ENCODE data around the gene KIRREL3.

KIRREL3 gene

DNA sequence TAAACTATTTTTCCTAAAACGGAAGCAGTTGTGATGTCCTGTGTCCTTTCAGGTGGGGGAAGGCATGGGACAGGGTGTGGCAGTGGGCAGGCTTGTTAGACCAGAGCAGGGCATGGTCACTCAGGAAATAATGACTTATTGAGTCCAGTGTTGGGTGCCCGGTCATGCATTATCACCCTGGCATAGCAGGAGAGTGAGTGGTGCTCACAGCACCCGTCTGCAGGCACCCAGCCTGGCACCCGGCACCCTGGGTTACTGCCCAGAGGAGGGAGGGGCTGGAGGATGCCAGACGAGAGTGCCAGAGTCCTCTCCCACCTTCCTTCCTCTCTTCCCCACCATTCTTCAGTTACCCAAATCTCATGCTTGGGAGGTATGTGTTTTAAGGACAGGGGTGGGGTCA, 586.0 kb downstream of the KIRREL3 start:
- TF ChIP-seq, protein P1, sequence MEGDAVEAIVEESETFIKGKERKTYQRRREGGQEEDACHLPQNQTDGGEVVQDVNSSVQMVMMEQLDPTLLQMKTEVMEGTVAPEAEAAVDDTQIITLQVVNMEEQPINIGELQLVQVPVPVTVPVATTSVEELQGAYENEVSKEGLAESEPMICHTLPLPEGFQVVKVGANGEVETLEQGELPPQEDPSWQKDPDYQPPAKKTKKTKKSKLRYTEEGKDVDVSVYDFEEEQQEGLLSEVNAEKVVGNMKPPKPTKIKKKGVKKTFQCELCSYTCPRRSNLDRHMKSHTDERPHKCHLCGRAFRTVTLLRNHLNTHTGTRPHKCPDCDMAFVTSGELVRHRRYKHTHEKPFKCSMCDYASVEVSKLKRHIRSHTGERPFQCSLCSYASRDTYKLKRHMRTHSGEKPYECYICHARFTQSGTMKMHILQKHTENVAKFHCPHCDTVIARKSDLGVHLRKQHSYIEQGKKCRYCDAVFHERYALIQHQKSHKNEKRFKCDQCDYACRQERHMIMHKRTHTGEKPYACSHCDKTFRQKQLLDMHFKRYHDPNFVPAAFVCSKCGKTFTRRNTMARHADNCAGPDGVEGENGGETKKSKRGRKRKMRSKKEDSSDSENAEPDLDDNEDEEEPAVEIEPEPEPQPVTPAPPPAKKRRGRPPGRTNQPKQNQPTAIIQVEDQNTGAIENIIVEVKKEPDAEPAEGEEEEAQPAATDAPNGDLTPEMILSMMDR (IDR thresholded peaks at IDR 0.05; ENCODE audit: extremely low read depth, insufficient read depth, missing control alignments): no peak
- in situ Hi-C loops (cut with MboI; ENCODE audit: low pct_unique_long_range_greater_than_20kb, low sequenced_read_pairs, unreplicated experiment): no loop called here
- DNase-seq (ENCODE audit: low spot score): no peak

DNA sequence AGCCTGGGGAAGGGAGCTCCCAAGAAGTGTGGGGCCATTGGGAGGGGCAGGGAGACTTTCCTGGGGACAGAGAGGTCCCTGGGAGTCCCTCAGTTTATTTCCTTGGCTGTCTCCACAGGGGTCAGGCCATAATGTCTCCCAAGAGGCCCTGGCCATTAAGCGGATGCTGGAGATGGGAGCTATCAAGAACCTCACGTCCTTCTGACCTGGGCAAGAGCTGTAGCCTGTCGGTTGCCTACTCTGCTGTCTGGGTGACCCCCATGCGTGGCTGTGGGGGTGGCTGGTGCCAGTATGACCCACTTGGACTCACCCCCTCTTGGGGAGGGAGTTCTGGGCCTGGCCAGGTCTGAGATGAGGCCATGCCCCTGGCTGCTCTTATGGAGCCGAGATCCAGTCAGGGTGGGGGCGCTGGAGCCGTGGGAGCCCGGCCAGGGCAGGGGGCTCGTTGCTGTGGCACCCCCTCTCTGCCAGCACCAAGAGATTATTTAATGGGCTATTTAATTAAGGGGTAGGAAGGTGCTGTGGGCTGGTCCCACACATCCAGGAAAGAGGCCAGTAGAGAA, 586.6 kb downstream of the KIRREL3 start:
- TF ChIP-seq, protein P1 (IDR thresholded peaks at IDR 0.05; ENCODE audit: extremely low read depth, insufficient read depth, missing control alignments): no peak
- DNase-seq (ENCODE audit: low spot score): no peak
- in situ Hi-C loops (cut with MboI; ENCODE audit: low pct_unique_long_range_greater_than_20kb, low sequenced_read_pairs, unreplicated experiment): no loop called here

DNA sequence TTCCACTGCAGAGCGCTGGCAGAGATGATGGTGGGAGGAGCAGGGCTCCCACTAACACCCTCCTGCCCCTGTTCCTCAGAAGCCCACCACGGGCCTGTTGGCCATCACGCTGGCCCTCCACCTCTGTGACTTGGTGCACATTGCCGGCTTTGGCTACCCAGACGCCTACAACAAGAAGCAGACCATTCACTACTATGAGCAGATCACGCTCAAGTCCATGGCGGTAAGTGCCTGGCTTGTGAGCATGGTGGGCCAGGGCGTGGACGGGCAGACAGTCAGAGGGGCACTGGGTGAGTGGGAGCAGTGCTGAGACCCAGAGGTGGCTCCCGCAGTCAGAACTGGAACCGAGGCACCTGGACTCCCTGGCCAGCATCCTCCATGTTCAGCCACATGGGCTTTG, 587.1 kb downstream of the KIRREL3 start:
- DNase-seq (ENCODE audit: low spot score): no peak
- TF ChIP-seq, protein P1 (IDR thresholded peaks at IDR 0.05; ENCODE audit: extremely low read depth, insufficient read depth, missing control alignments): no peak
- in situ Hi-C loops (cut with MboI; ENCODE audit: low pct_unique_long_range_greater_than_20kb, low sequenced_read_pairs, unreplicated experiment): no loop called here

DNA sequence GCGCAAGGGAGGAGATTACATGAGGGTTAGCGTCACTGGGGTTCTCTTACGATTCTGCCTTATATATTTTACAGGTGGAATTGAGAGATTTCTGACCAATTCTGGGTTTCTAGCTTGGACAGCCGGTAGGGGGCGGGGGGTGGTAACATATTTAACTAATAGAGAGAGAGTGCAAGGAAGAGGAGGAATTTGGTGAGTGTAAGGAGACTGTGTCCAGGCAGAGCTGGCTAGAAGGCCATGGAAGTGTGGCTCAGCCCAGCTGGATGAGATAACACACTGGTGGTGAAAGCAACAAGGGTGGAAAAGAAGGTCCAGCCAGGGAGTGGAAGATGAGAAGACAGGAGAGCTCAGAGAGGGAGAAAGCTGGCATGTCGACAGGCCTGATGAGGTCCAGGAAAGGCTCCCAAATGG, 588.6 kb downstream of the KIRREL3 start:
- DNase-seq (ENCODE audit: low spot score): no peak
- in situ Hi-C loops (cut with MboI; ENCODE audit: low pct_unique_long_range_greater_than_20kb, low sequenced_read_pairs, unreplicated experiment): no loop called here
- TF ChIP-seq, protein P1 (IDR thresholded peaks at IDR 0.05; ENCODE audit: extremely low read depth, insufficient read depth, missing control alignments): no peak

DNA sequence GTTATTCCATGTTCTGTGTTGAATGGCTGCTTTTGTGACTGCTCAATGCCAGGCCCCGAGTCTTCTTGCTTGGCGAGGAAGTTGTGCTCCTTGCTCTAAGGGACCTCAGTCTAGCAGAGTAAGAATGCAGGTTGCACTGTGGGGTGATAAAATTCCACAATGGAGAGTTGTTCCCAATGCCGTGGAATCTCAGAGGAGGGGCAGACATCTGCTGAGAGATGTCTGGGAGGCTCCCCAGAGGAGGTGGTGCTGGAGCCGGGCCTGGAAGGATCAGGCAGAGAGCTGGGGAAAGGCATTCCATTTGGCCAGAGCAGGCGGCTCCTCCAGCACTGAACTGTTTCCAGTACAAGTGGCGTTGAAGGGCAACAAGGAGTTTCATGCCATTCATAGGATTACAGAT, 589.9 kb downstream of the KIRREL3 start:
- TF ChIP-seq, protein P1 (IDR thresholded peaks at IDR 0.05; ENCODE audit: extremely low read depth, insufficient read depth, missing control alignments): no peak
- in situ Hi-C loops (cut with MboI; ENCODE audit: low pct_unique_long_range_greater_than_20kb, low sequenced_read_pairs, unreplicated experiment): no loop called here
- no peak for DNase-seq (ENCODE audit: low spot score)

DNA sequence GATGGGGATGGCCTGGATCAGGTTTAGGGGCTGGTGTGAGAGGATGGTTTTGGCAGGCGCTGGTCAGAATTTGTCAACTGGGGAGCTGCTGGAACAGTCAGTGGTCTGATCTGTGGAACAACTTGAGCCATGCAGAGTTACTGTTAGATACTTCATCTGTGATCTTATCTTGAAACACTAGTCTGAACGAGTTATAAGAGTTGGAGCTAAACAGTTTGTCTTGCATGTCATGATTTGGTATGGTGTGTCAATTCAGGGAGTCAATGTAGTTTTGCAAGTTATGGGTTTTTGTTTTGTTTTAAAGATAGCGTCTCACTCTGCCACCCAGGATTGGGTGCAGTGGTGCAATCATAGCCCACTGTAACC, 591.0 kb downstream of the KIRREL3 start:
- DNase-seq (ENCODE audit: low spot score): no peak
- TF ChIP-seq, protein P1 (IDR thresholded peaks at IDR 0.05; ENCODE audit: extremely low read depth, insufficient read depth, missing control alignments): no peak
- in situ Hi-C loops (cut with MboI; ENCODE audit: low pct_unique_long_range_greater_than_20kb, low sequenced_read_pairs, unreplicated experiment): no loop called here

Measured in GM13977 (cell line).